Endothelial cell of umbilical vein (primary cell): Measurements from ENCODE around the gene KRTAP4-3. TPM values are rescaled to one million over a fixed set of nuclear protein-coding genes. Genes with fewer than 3 reads are reported as not detected.

Source experiments
- BruUV-seq: library from RNA; stranded (reverse); fragments of 400-500 nt; replicated peaks from 2 replicates; lab custom pipeline; 2021; lab: Mats Ljungman, UMichigan
- CTCF ChIA-PET: fragments of 300-600, 350-600 bp; sonication (Branson Sonifier 250); formaldehyde crosslinking; loops from one replicate; lab custom pipeline; 2021; ENCODE audit warnings: antibody characterized with exemption, inconsistent platforms; lab: Charles Lee
- POLR2A ChIA-PET: fragments of 300-600, 350-600 bp; sonication (Branson Sonifier 250); formaldehyde crosslinking; loops from one replicate; lab custom pipeline; 2021; ENCODE audit warnings: antibody characterized with exemption, inconsistent platforms; lab: Charles Lee
- DNase-seq: peaks from one replicate; pipeline ENCODE4 v3.0.0-alpha.2; 2011; ENCODE audit warnings: low read depth, low spot score
- FAIRE-seq: peaks from 2 replicates; lab custom pipeline; 2011; peaks lifted over from hg19 to GRCh38; lab: Jason Lieb, UNC
- H2AFZ ChIP-seq: 2 replicates; pipeline ENCODE4 v1.6.0; 2012; ENCODE audit warnings: low read depth, low read length, control low read depth, inconsistent platforms
- H3K27ac ChIP-seq: 2 replicates; pipeline ENCODE4 v1.5.1; 2011; ENCODE audit warnings: low read depth, mild to moderate bottlenecking, control low read depth, low read length, moderate library complexity; ENCODE audit not compliant: insufficient read depth
- H3K27me3 ChIP-seq, 2 experiments: 2 replicates each; pipeline versions ENCODE4 v1.6.0 to v1.6.1; 2011; ENCODE audit warnings: low read length in 2 of 2, mixed read lengths in 1 of 2; ENCODE audit not compliant: control insufficient read depth in 2 of 2, insufficient read depth in 2 of 2
- H3K36me3 ChIP-seq, 2 experiments: 2 replicates in 1 of 2; 3 replicates in 1 of 2; pipeline ENCODE4 v1.5.1; 2011; ENCODE audit warnings: low read length in 2 of 2, mild to moderate bottlenecking in 1 of 2, moderate library complexity in 1 of 2; ENCODE audit not compliant: control insufficient read depth in 2 of 2, insufficient read depth in 2 of 2; ENCODE audit errors: extremely low read depth in 1 of 2
- H3K4me1 ChIP-seq: 3 replicates; pipeline ENCODE4 v1.5.1; 2011; ENCODE audit warnings: mild to moderate bottlenecking, low read length; ENCODE audit not compliant: control insufficient read depth, insufficient read depth; ENCODE audit errors: extremely low read depth
- H3K4me2 ChIP-seq: 2 replicates; pipeline ENCODE4 v1.6.1; 2011; ENCODE audit warnings: low read length, control low read depth, mixed read lengths; ENCODE audit not compliant: insufficient read depth
- H3K4me3 ChIP-seq, 3 experiments: fragments of 200-600 bp in 1 of 3; sonication (generic), shearing (Covaris generic) in 1 of 3; replicated peaks in 1 of 3; 2 replicates each; pipeline ENCODE4 v1.5.1; 2011 to 2016; ENCODE audit warnings: control low read depth in 3 of 3, low read length in 3 of 3, mild to moderate bottlenecking in 2 of 3, inconsistent platforms in 1 of 3, low read depth in 1 of 3, moderate library complexity in 1 of 3; ENCODE audit not compliant: insufficient read depth in 1 of 3
- H3K79me2 ChIP-seq: 2 replicates; pipeline ENCODE4 v1.6.0; 2012; ENCODE audit warnings: low read length, inconsistent platforms; ENCODE audit not compliant: control insufficient read depth, insufficient read depth
- H3K9ac ChIP-seq: replicated peaks from 2 replicates; pipeline ENCODE3; 2011; ENCODE audit warnings: low read length, control low read depth; ENCODE audit not compliant: insufficient read depth; ENCODE audit errors: extremely low read depth
- H3K9me1 ChIP-seq: replicated peaks from 3 replicates; pipeline ENCODE4 v1.6.0; 2011; ENCODE audit warnings: mild to moderate bottlenecking, low read length; ENCODE audit not compliant: control insufficient read depth, insufficient read depth; ENCODE audit errors: extremely low read depth
- H3K9me3 ChIP-seq: replicated peaks from 2 replicates; pipeline ENCODE4 v1.5.1; 2012; ENCODE audit warnings: low read length, inconsistent platforms; ENCODE audit not compliant: control insufficient read depth, insufficient read depth
- H4K20me1 ChIP-seq: replicated peaks from 2 replicates; pipeline ENCODE3; 2011; ENCODE audit warnings: mild to moderate bottlenecking, low read length; ENCODE audit not compliant: control insufficient read depth, insufficient read depth; ENCODE audit errors: extremely low read depth
- EZH2 ChIP-seq: IDR thresholded peaks from 2 replicates; pipeline ENCODE4 v1.6.1; 2012; ENCODE audit warnings: borderline replicate concordance, low read depth, mild to moderate bottlenecking, moderate library complexity, low read length, inconsistent platforms; ENCODE audit not compliant: severe bottlenecking
- FOS ChIP-seq: IDR thresholded peaks from 2 replicates; pipeline ENCODE4 v1.6.1; 2011; ENCODE audit warnings: mild to moderate bottlenecking, low read length, moderate library complexity, borderline replicate concordance; ENCODE audit not compliant: insufficient read depth
- GATA2 ChIP-seq: IDR thresholded peaks from 2 replicates; pipeline ENCODE4 v1.7.0; 2011; ENCODE audit warnings: low read depth, mild to moderate bottlenecking, moderate library complexity, mixed read lengths, low read length; ENCODE audit not compliant: insufficient read length, insufficient read depth
- JUN ChIP-seq: IDR thresholded peaks from 2 replicates; pipeline ENCODE4 v1.6.1; 2011; ENCODE audit warnings: borderline replicate concordance, low read depth; ENCODE audit not compliant: insufficient read length, insufficient read depth
- MAX ChIP-seq: IDR thresholded peaks from 2 replicates; pipeline ENCODE4 v1.6.1; 2011; ENCODE audit not compliant: insufficient read depth, insufficient read length
- MYC ChIP-seq: IDR thresholded peaks from one replicate; pipeline ENCODE4 v1.6.1; 2011; ENCODE audit warnings: mild to moderate bottlenecking, low read depth, low read length
- POLR2A ChIP-seq: IDR thresholded peaks from 2 replicates; pipeline ENCODE4 v1.6.1; 2012; ENCODE audit warnings: low read depth, mild to moderate bottlenecking, control low read depth, low read length
- POLR2AphosphoS5 ChIP-seq: IDR thresholded peaks from 2 replicates; pipeline ENCODE4 v1.6.1; 2012; ENCODE audit warnings: low read depth, mild to moderate bottlenecking, control low read depth, low read length, moderate library complexity; ENCODE audit not compliant: insufficient read depth
- dilution Hi-C: fragments of 300-500 bp; cut with MboI; formaldehyde crosslinking; loops from one replicate; pipeline ENCODE4 v1.15.0; 2019; ENCODE audit warnings: low sequenced_read_pairs; ENCODE audit not compliant: extremely low pct_ligation_motif_present
- intact Hi-C: fragments of 100-400 bp; cut with micrococcal nuclease; formaldehyde crosslinking; loops from one replicate; pipeline ENCODE4 v1.10.0; 2022
- polyA plus RNA-seq, 4 experiments: library from polyadenylated mRNA; depleted of rRNA in 3 of 4; stranded (reverse) in 3 of 4; unstranded in 1 of 4; fragments of >200 nt; gene quantifications; 2 replicates each; pipeline versions ENCODE4 v1.2.1 to v1.2.3, GENCODE V29; 2011 to 2012; ENCODE audit warnings: missing spikeins in 1 of 4
- total RNA-seq: library from RNA; stranded (reverse); gene quantifications from 2 replicates; pipeline ENCODE4 v1.2.3, GENCODE V29; 2021
- TF ChIP-seq, protein P1 (sequence below), 2 donors: IDR thresholded peaks; 1 replicate in 1 of 2; 2 replicates in 1 of 2; pipeline ENCODE4 v1.5.1; 2011; ENCODE audit warnings: low read length in 2 of 2, mild to moderate bottlenecking in 2 of 2, moderate library complexity in 2 of 2, control low read depth in 1 of 2, inconsistent platforms in 1 of 2, low read depth in 1 of 2; ENCODE audit not compliant: insufficient read depth in 1 of 2; ENCODE audit errors: extremely low read depth in 1 of 2

Gene KRTAP4-3
- total and polyA plus RNA-seq, 2 donors (not counting 3 experiments of a cell fraction or from before 2014, with no cell fraction given), result not detected

DNA sequence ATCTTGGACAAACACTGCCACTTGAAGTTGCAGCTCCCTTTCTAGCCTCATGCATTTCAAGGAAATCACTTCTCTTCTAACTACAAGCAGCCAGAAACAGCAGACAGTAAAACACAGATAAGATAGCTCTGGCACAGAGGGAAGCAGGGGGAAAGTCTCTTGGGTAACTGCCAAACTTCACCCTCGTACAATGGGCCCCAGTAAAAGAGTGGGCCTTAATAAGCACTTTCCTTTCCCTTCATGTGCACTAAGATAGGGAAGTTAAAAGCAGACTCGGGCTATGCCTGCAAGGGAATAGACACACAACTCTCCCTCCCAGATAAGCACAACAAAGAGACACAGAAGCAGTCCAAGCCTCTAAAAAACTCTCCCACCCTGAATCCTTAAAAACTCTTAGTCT lies 14.2 kb downstream of the KRTAP4-3 start:
- no peaks in the 10 kb centered on the region for H3K4me1 ChIP-seq
- BruUV-seq, result no TSS peak
- H3K27me3 ChIP-seq, result no peaks in the 10 kb centered on the region
- no peaks in the 10 kb centered on the region for H3K9me1 ChIP-seq
- no peaks in the 10 kb centered on the region for H3K9me3 ChIP-seq
- DNase-seq (no peak), FAIRE-seq (no peak)
- dilution Hi-C loops (no loop called here), intact Hi-C loops (no loop called here)
- no peak for TF ChIP-seq GATA2
- TF ChIP-seq POLR2AphosphoS5, result no peak
- no peak for TF ChIP-seq POLR2A
- TF ChIP-seq, protein P1, sequence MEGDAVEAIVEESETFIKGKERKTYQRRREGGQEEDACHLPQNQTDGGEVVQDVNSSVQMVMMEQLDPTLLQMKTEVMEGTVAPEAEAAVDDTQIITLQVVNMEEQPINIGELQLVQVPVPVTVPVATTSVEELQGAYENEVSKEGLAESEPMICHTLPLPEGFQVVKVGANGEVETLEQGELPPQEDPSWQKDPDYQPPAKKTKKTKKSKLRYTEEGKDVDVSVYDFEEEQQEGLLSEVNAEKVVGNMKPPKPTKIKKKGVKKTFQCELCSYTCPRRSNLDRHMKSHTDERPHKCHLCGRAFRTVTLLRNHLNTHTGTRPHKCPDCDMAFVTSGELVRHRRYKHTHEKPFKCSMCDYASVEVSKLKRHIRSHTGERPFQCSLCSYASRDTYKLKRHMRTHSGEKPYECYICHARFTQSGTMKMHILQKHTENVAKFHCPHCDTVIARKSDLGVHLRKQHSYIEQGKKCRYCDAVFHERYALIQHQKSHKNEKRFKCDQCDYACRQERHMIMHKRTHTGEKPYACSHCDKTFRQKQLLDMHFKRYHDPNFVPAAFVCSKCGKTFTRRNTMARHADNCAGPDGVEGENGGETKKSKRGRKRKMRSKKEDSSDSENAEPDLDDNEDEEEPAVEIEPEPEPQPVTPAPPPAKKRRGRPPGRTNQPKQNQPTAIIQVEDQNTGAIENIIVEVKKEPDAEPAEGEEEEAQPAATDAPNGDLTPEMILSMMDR (IDR thresholded peaks at IDR 0.05; ENCODE audit: extremely low read depth in 1 of 2, insufficient read depth in 1 of 2, low read depth in 1 of 2, low read length in 2 of 2), result no peak
- no peak for TF ChIP-seq FOS
- no peak for TF ChIP-seq MYC
- no peak for TF ChIP-seq MAX
- no peak for TF ChIP-seq JUN
- TF ChIP-seq EZH2, result no peak
- no peak overlapping the region for H3K4me3 ChIP-seq
- H4K20me1 ChIP-seq, result no peaks in the 10 kb centered on the region
- POLR2A ChIA-PET, result no interaction called here
- H2AFZ ChIP-seq, result no peak overlapping the region
- CTCF ChIA-PET, result no interaction called here
- no peaks in the 10 kb centered on the region for H3K36me3 ChIP-seq
- no peaks in the 10 kb centered on the region for H3K79me2 ChIP-seq
- no peak overlapping the region for H3K27ac ChIP-seq
- H3K4me2 ChIP-seq, result no peak overlapping the region
- H3K9ac ChIP-seq, result no peak overlapping the region
